T47D (cell line): ENCODE measurements around the gene CENPU.
"Not testable (repeated sequence)": the region's sequence is repeated elsewhere in the genome, so short reads cannot be mapped to it uniquely, and the experiment has no call there.

Experiments
- DNase-seq, 2 experiments: peaks; one replicate each; pipeline versions ENCODE4 v3.0.0 to v3.0.0-alpha.2; 2011 to 2012; ENCODE audit warnings: low read depth in 1 of 2, low spot score in 1 of 2
- JUND ChIP-seq: IDR thresholded peaks from 2 replicates; pipeline ENCODE4 v1.6.1; 2012; ENCODE audit warnings: low read depth
- in situ Hi-C: cut with HindIII; loops from 2 replicates; pipeline ENCODE4 v1.10.0; 2016; ENCODE audit warnings: low sequenced_read_pairs, low pct_unique_long_range_greater_than_20kb

The CENPU gene

GRCh38 chr4:184668096-184668495 lies 65.8 kb downstream of the CENPU start:
- no peak for DNase-seq
- in situ Hi-C loops: no loop called here
- TF ChIP-seq JUND: no peak

DNA sequence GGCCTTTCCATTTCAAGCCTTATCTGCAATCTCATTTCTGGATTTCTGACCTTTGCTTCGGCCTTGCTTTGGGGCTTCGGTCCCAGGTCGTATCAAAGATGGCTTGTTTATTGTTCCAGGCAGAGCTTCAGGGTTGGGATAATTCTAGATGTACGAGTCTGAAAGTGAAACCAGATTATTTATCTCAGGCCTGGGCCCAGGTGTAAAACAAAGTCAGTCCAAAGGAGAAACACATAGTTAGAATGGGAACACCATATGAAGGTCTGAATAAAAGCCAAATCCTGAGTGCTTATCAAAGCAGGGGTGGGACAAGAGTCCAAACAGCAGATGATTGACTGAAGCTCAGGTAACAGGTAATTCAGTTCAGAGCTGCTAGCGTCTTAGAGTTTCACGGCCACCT lies 67.2 kb downstream of the CENPU start:
- in situ Hi-C loops: no loop called here
- DNase-seq: no peak
- no peak for TF ChIP-seq JUND

- no peak for TF ChIP-seq JUND
- in situ Hi-C loops: no loop called here
- peak in 1 of 2 experiments; percentile 28 for DNase-seq
Observed at GRCh38 chr4:184664445-184665210, 69.3 kb downstream of the CENPU start.

GRCh38 chr4:184662236-184662635 lies 71.7 kb downstream of the CENPU start:
- no peak for DNase-seq
- no peak for TF ChIP-seq JUND
- in situ Hi-C loops: no loop called here

DNA sequence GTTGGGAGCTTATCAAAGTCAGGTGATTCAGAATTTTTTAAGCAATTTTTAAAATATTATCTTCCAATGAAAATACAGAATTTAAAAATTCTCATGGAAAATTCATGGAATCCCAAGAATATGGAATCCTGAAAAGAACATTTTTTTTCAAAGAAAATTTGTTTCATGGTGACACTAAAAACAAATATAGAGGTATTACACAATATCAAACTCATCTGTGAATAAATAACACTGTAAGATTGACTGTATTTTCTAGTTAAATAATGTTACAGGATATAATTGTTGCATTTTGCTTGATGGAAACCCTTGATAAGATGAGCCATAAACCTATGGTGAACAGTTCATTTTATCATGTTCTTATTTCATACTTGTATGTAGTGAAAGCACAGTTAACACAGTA lies 72.9 kb downstream of the CENPU start:
- in situ Hi-C loops: no loop called here
- no peak for TF ChIP-seq JUND
- DNase-seq: no peak

- in situ Hi-C loops, DNase-seq: not testable (repeated sequence)
Observed at GRCh38 chr4:184657820-184658219, 76.1 kb downstream of the CENPU start.

DNA sequence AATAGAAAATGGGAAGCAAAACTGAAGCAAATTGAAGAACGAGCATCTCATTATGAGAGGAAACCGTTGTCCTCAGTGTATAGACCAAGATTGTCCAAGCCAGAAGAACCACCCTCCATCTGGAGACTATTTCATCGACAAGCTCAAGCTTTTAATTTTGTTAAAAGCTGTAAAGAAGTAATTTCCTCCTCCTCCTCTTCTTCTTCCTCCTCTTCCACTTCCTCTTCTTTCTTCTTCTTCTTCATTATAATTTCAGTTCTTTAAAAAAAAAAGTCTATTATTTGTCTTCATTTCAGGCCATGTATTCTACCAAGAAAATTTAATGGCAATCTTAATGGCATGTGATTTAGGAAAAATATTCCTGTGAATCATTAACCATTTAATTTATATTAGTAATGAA lies 76.8 kb downstream of the CENPU start:
- in situ Hi-C loops: no loop called here
- no peak for TF ChIP-seq JUND
- no peak for DNase-seq

GRCh38 chr4:184655889-184656869 lies 77.7 kb downstream of the CENPU start:
- DNase-seq: no peak
- in situ Hi-C loops: no loop called here
- TF ChIP-seq JUND: no peak

GRCh38 chr4:184653650-184654049 lies 80.2 kb downstream of the CENPU start:
- TF ChIP-seq JUND: no peak
- in situ Hi-C loops: no loop called here
- no peak for DNase-seq

DNA sequence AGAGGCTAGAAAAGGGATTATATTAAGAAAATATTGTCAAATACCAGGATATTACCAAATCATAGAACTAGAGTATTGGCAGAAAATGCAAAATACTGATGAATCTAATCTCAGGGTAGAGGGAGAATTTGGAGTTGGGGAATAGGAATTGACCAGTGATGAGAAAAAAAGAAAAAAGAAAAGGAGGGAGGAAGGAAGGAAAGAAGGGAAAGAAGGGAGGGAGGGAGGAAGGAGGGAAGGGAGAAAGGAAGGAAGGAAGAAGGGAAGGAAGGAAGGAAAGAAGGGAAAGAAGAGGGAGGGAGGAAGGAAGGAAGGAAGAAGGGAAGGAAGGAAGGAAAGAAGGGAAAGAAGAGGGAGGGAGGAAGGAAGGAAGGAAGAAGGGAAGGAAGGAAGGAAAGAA lies 81.2 kb downstream of the CENPU start:
- in situ Hi-C loops, DNase-seq: not testable (repeated sequence)

GRCh38 chr4:184651899-184652298 lies 82.0 kb downstream of the CENPU start:
- no peak for TF ChIP-seq JUND
- DNase-seq: no peak
- in situ Hi-C loops: no loop called here

DNA sequence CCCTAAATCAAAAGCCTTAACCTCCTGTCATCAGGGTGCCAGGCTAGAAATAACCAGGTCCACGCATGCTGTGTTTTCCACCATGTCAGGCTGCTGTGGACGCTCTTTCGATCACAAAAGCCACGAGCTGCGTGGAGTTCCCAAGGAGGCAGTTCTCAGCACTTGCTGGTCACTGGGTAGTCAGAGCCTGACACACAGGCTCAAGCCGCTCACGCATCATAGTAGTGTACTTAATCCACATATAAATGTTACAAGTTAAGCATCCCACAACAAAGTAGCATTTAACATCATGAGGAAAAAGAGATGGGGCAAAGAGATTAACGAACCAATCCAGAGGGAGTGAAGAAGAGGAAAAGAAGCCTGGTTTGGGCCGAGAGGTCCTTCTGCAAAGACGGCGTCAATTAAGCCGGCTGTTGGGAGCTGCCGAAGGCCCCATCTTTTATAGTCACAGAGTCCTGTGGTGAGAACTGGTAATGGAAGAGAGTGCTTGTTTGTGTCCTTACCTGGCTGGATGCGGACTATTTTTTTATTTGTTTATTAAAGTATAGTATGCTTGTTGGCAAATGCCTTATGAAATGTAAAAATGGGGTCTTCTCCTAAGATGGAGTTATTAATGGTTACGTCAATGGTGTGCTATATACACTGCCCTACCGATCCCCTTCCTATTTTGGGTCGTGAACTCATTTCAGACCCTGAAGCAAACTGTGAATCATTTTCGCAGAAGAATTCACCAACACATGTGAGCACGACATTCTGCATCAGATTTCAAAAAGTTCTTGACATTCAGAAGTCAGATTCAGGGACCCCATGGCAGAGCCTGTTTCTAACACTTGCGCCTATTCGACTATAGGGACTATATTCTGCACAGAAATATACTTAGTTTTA lies 83.7 kb downstream of the CENPU start:
- no peak for TF ChIP-seq JUND
- in situ Hi-C loops: no loop called here
- peak in 1 of 2 experiments; percentile 41 for DNase-seq
